Urothelium cell line (cell line): Measurements from ENCODE around the gene RARRES2.
A peak's percentile ranks its signal among the peaks of the same experiment; 100 is the strongest.
"Not testable (repeated sequence)": the region's sequence is repeated elsewhere in the genome, so short reads cannot be mapped to it uniquely, and the experiment has no call there.

Experiments used
- DNase-seq: peaks from one replicate; pipeline ENCODE4 v3.0.0; 2011; ENCODE audit warnings: low spot score, mixed read lengths
- FAIRE-seq: peaks from 2 replicates; lab custom pipeline; 2011; peaks lifted over from hg19 to GRCh38; lab: Jason Lieb, UNC

Gene RARRES2

GRCh38 chr7:150341263-150342120, at the start of gene RARRES2:
RARRES2 (minus strand) TSS chr7:150341629; CDS start chr7:150340609, 1,020 bp downstream.
- DNase-seq (no peak), FAIRE-seq (no peak)

- FAIRE-seq (no peak), DNase-seq (no peak)
These were observed 48.8 kb upstream of the RARRES2 start for GRCh38 chr7:150390205-150390604.

GRCh38 chr7:150389532-150389816, 48.0 kb upstream of the RARRES2 start:
- DNase-seq, result no peak
- no peak for FAIRE-seq

GRCh38 chr7:150388709-150389531, 47.5 kb upstream of the RARRES2 start:
- DNase-seq (no peak), FAIRE-seq (no peak)

GRCh38 chr7:150388306-150388705, 46.9 kb upstream of the RARRES2 start:
- FAIRE-seq (no peak), DNase-seq (no peak)

- FAIRE-seq, DNase-seq: not testable (repeated sequence)
These were observed 44.5 kb upstream of the RARRES2 start for GRCh38 chr7:150385884-150386283.

GRCh38 chr7:150385302-150385723, 43.9 kb upstream of the RARRES2 start:
- DNase-seq (no peak), FAIRE-seq (no peak)

- DNase-seq, result no peak
- FAIRE-seq, result no peak
These were observed 43.2 kb upstream of the RARRES2 start for GRCh38 chr7:150384406-150385301.

GRCh38 chr7:150383710-150384397, 42.4 kb upstream of the RARRES2 start:
- FAIRE-seq (no peak), DNase-seq (no peak)

GRCh38 chr7:150382844-150383225, 41.4 kb upstream of the RARRES2 start:
- no peak for FAIRE-seq
- no peak for DNase-seq

GRCh38 chr7:150382123-150382843, 40.9 kb upstream of the RARRES2 start:
- no peak for DNase-seq
- FAIRE-seq, result no peak

- FAIRE-seq, result no peak
- no peak for DNase-seq
These were observed 40.3 kb upstream of the RARRES2 start for GRCh38 chr7:150381785-150382122.

GRCh38 chr7:150381096-150381495, 39.7 kb upstream of the RARRES2 start:
- FAIRE-seq (no peak), DNase-seq (no peak)

- DNase-seq (no peak), FAIRE-seq (no peak)
These were observed 39.0 kb upstream of the RARRES2 start for GRCh38 chr7:150380463-150380862.

- no peak for FAIRE-seq
- DNase-seq, result no peak
These were observed 38.3 kb upstream of the RARRES2 start for GRCh38 chr7:150379441-150380379.

GRCh38 chr7:150378853-150379440, 37.5 kb upstream of the RARRES2 start, which contains the start of gene ZNF775:
ZNF775 (plus strand) TSS chr7:150379330; CDS start chr7:150388471, 9,141 bp downstream.
- FAIRE-seq (no peak), DNase-seq (peak; percentile 89)

GRCh38 chr7:150378115-150378852, 36.9 kb upstream of the RARRES2 start:
- no peak for FAIRE-seq

GRCh38 chr7:150377635-150378034, 36.2 kb upstream of the RARRES2 start:
- FAIRE-seq (no peak), DNase-seq (no peak)

More at GRCh38 chr7:150378115-150378852, 36.9 kb upstream of the RARRES2 start:
- peak; percentile 25 for DNase-seq
